Measurements from ENCODE around the gene UBTD1.

- TF ChIP-seq CTCF (IDR thresholded peaks at IDR 0.05): no peak
- no peak for TF ChIP-seq POLR2A (IDR thresholded peaks at IDR 0.05)
Measured at GRCh38 chr10:97601268-97602215, 102.8 kb downstream of the UBTD1 start.
